SK-N-SH (cell line): ENCODE results near the gene SDCCAG8. TPM values are rescaled to one million over a fixed set of nuclear protein-coding genes. Genes with fewer than 3 reads are reported as not detected.

ENCODE experiments used
- CTCF ChIA-PET: fragments of 300-600, 350-600 bp; formaldehyde crosslinking; extraction: SDS; loops from one replicate; lab custom pipeline; 2021; lab: Yijun Ruan, JAX
- POLR2A ChIA-PET: fragments of 350-600 bp; sonication (Branson Sonifier 250); formaldehyde crosslinking; extraction: SDS; loops from one replicate; lab custom pipeline; 2020; ENCODE audit warnings: antibody characterized with exemption, inconsistent platforms; lab: Yijun Ruan, JAX
- DNase-seq: peaks from one replicate; pipeline ENCODE4 v3.0.0; 2012
- H2AFZ ChIP-seq: fragments of 200-600 bp; sonication (generic); 2 replicates; pipeline ENCODE4 v1.8.1; 2016; ENCODE audit warnings: antibody characterized with exemption, mild to moderate bottlenecking, low read depth
- H3F3A ChIP-seq: fragments of 200-600 bp; sonication (generic); replicated peaks from 2 replicates; pipeline ENCODE3; 2016; ENCODE audit warnings: antibody characterized with exemption, mild to moderate bottlenecking; ENCODE audit not compliant: insufficient read depth
- H3K27ac ChIP-seq, 2 experiments: fragments of 200-500 bp in 1 of 2; fragments of 200-600 bp in 1 of 2; sonication (Bioruptor generic) in 1 of 2; sonication (generic), shearing (Covaris generic) in 1 of 2; 2 replicates each; pipeline versions ENCODE4 v1.5.1 to v1.6.1; 2014 to 2016; ENCODE audit warnings: low read depth in 2 of 2, inconsistent platforms in 1 of 2, low read length in 1 of 2, mild to moderate bottlenecking in 1 of 2, mixed read lengths in 1 of 2
- H3K27me3 ChIP-seq: fragments of 200-600 bp; sonication (generic), shearing (Covaris generic); 2 replicates; pipeline ENCODE4 v1.6.1; 2016; ENCODE audit warnings: mixed run types; ENCODE audit not compliant: insufficient read depth
- H3K36me3 ChIP-seq, 2 experiments: fragments of 200-500 bp in 1 of 2; fragments of 200-600 bp in 1 of 2; sonication (Bioruptor generic) in 1 of 2; sonication (generic) in 1 of 2; replicated peaks in 1 of 2; 2 replicates each; pipeline versions ENCODE3 to v1.5.1; 2014 to 2016; ENCODE audit warnings: low read length in 1 of 2, mild to moderate bottlenecking in 1 of 2; ENCODE audit not compliant: insufficient read depth in 2 of 2, control insufficient read depth in 1 of 2
- H3K4me1 ChIP-seq, 2 experiments: fragments of 200-500 bp in 1 of 2; fragments of 200-600 bp in 1 of 2; sonication (Bioruptor generic) in 1 of 2; sonication (generic), shearing (Covaris generic) in 1 of 2; 2 replicates each; pipeline versions ENCODE4 v1.5.1 to v1.6.1; 2014 to 2016; ENCODE audit warnings: low read depth in 1 of 2, low read length in 1 of 2, mixed run types in 1 of 2; ENCODE audit not compliant: insufficient read depth in 2 of 2, control insufficient read depth in 1 of 2
- H3K4me2 ChIP-seq: fragments of 200-600 bp; sonication (generic), shearing (Covaris generic); 2 replicates; pipeline ENCODE4 v1.6.1; 2017; ENCODE audit warnings: mixed run types
- H3K4me3 ChIP-seq, 2 experiments: fragments of 200-500 bp in 1 of 2; fragments of 200-600 bp in 1 of 2; sonication (Bioruptor generic) in 1 of 2; sonication (generic), shearing (Covaris generic) in 1 of 2; 2 replicates each; pipeline versions ENCODE4 v1.5.1 to v1.8.1; 2014 to 2016; ENCODE audit warnings: low read depth in 2 of 2, inconsistent platforms in 1 of 2, low read length in 1 of 2, mild to moderate bottlenecking in 1 of 2, mixed read lengths in 1 of 2, moderate library complexity in 1 of 2
- H3K79me2 ChIP-seq: fragments of 200-600 bp; sonication (generic); 2 replicates; pipeline ENCODE4 v1.8.1; 2017; ENCODE audit warnings: mild to moderate bottlenecking; ENCODE audit not compliant: insufficient read depth
- H3K9ac ChIP-seq: fragments of 200-600 bp; sonication (generic); 2 replicates; pipeline ENCODE4 v1.6.1; 2017; ENCODE audit warnings: mixed run types
- H3K9me2 ChIP-seq: fragments of 200-600 bp; sonication (generic); 2 replicates; pipeline ENCODE4 v1.6.1; 2017; ENCODE audit warnings: mixed run types
- H3K9me3 ChIP-seq: fragments of 200-600 bp; sonication (generic); 2 replicates; pipeline ENCODE4 v1.6.1; 2017; ENCODE audit warnings: mixed run types, mild to moderate bottlenecking, moderate library complexity
- H4K20me1 ChIP-seq: fragments of 200-600 bp; sonication (generic); 2 replicates; pipeline ENCODE4 v1.6.1; 2017; ENCODE audit warnings: mild to moderate bottlenecking, mixed run types; ENCODE audit not compliant: insufficient read depth
- CHD2 ChIP-seq: fragments of 150-350 bp; IDR thresholded peaks from 2 replicates; pipeline ENCODE4 v1.6.1; 2018; ENCODE audit warnings: low read length; ENCODE audit not compliant: partially characterized antibody
- CTCF ChIP-seq: fragments of 200-600 bp; sonication (generic); IDR thresholded peaks from 2 replicates; pipeline ENCODE4 v1.6.1; 2017; ENCODE audit warnings: antibody characterized with exemption, mild to moderate bottlenecking, moderate library complexity
- EZH2phosphoT487 ChIP-seq: fragments of 200-600 bp; sonication (generic); IDR thresholded peaks from 2 replicates; pipeline ENCODE4 v1.6.1; 2017; ENCODE audit warnings: low read depth, mixed run types, mild to moderate bottlenecking, antibody characterized with exemption, moderate library complexity, borderline replicate concordance
- FOXJ3 ChIP-seq: sonication (generic); formaldehyde crosslinking; IDR thresholded peaks from 2 replicates; pipeline ENCODE4 v1.5.1; 2020; ENCODE audit warnings: mild to moderate bottlenecking, missing genetic modification reagents
- MXI1 ChIP-seq: IDR thresholded peaks from 2 replicates; pipeline ENCODE4 v1.6.1; 2012; ENCODE audit warnings: mild to moderate bottlenecking, low read depth, low read length, improper control_type of control experiment
- NFIC ChIP-seq: IDR thresholded peaks from 2 replicates; pipeline ENCODE4 v1.4.0; 2012; ENCODE audit warnings: borderline replicate concordance
- USF1 ChIP-seq: IDR thresholded peaks from 2 replicates; pipeline ENCODE4 v1.4.0; 2012; ENCODE audit warnings: low read depth, borderline replicate concordance
- ZBTB33 ChIP-seq: IDR thresholded peaks from 2 replicates; pipeline ENCODE4 v1.4.0; 2012; ENCODE audit warnings: low read depth, borderline replicate concordance
- WGBS: methylation state at CpG from one replicate; pipeline ENCODE4 v1.1.6; 2017; ENCODE audit warnings: low lambda C conversion rate; 5-methylcytosine and 5-hydroxymethylcytosine counted together
- polyA plus RNA-seq, 3 experiments: library from polyadenylated mRNA; depleted of rRNA; stranded (reverse); fragments of >200 nt; gene quantifications; 2 replicates each; pipeline ENCODE4 v1.2.3, GENCODE V29; 2012

SDCCAG8 gene
- polyA plus RNA-seq, 1 of the 3 experiments (the other 2 are of a cell fraction), result 22.7 TPM

- no peaks in the 10 kb centered on the region for H3K9me2 ChIP-seq
- no peak for DNase-seq
- no peaks in the 10 kb centered on the region for H4K20me1 ChIP-seq
- no peaks in the 10 kb centered on the region for H3K27me3 ChIP-seq
- TF ChIP-seq USF1, result no peak
- TF ChIP-seq CHD2, result no peak
- no peak for TF ChIP-seq NFIC
- TF ChIP-seq FOXJ3 (CRISPR knock-in tag), result no peak
- TF ChIP-seq CTCF, result no peak
- no peak overlapping the region for H3K27ac ChIP-seq
- H3F3A ChIP-seq, result no peaks in the 10 kb centered on the region
- H3K4me2 ChIP-seq, result no peak overlapping the region
- peaks cover 5 to 33% of the 10 kb centered on the region in 2 experiments for H3K36me3 ChIP-seq
- 96% methylated on average over 15 of the region's 15 CpGs for WGBS
- H3K4me3 ChIP-seq, result no peak overlapping the region
- peaks cover 0 to 3% of the 10 kb centered on the region in 2 experiments; a peak in 2 of 4 replicates for H3K4me1 ChIP-seq
- H3K79me2 ChIP-seq, result no peaks in the 10 kb centered on the region
- H2AFZ ChIP-seq, result no peak overlapping the region
- ChIA-PET CTCF (no interaction called here), POLR2A (no interaction called here)
- no peaks in the 10 kb centered on the region for H3K9me3 ChIP-seq
- H3K9ac ChIP-seq, result no peak overlapping the region
Measured at GRCh38 chr1:243394601-243395464, 139.0 kb downstream of the SDCCAG8 start.

GRCh38 chr1:243396424-243396823, 140.6 kb downstream of the SDCCAG8 start:
- Histone ChIP-seq H3K36me3 (peaks cover 5 to 23% of the 10 kb centered on the region in 2 experiments), H3K27ac (no peak overlapping the region), H3K27me3 (no peaks in the 10 kb centered on the region), H3K79me2 (no peaks in the 10 kb centered on the region), H3K4me3 (no peak overlapping the region), H3K9ac (no peak overlapping the region), H3K4me1 (peaks cover 0 to 3% of the 10 kb centered on the region in 2 experiments; a peak in 2 of 4 replicates), H3K4me2 (no peak overlapping the region), H2AFZ (no peak overlapping the region), H3F3A (no peaks in the 10 kb centered on the region), H3K9me2 (no peaks in the 10 kb centered on the region), H4K20me1 (no peaks in the 10 kb centered on the region), H3K9me3 (no peaks in the 10 kb centered on the region)
- CTCF ChIA-PET, result interaction anchor here (2.6 kb wide), 1 partner anchor 13 kb away, joined by 8 read pairs; no protein-coding TSS in a partner anchor
- TF ChIP-seq MXI1 (no peak), CHD2 (no peak), ZBTB33 (no peak), EZH2phosphoT487 (no peak), FOXJ3 (CRISPR knock-in tag) (no peak)
- POLR2A ChIA-PET, result no interaction called here
- no peak for DNase-seq
